Ishikawa (cell line): ENCODE measurements around the gene IGF1R.

ENCODE experiments used
- CREB1 ChIP-seq: IDR thresholded peaks from 2 replicates; pipeline ENCODE4 v1.6.1; 2012; ENCODE audit warnings: low read depth
- EP300 ChIP-seq: IDR thresholded peaks from 2 replicates; pipeline ENCODE4 v1.6.1; 2012; ENCODE audit warnings: borderline replicate concordance
- FOXM1 ChIP-seq: IDR thresholded peaks from 2 replicates; pipeline ENCODE4 v1.6.1; 2012; ENCODE audit warnings: low read depth, borderline replicate concordance
- RAD21 ChIP-seq: IDR thresholded peaks from 2 replicates; pipeline ENCODE4 v1.6.1; 2012; ENCODE audit warnings: low read depth
- TF ChIP-seq, protein P1 (sequence below): IDR thresholded peaks from 2 replicates; pipeline ENCODE4 v1.6.1; 2012
- TF ChIP-seq, protein P2 (sequence below): IDR thresholded peaks from 2 replicates; pipeline ENCODE4 v1.6.1; 2012

DNA sequence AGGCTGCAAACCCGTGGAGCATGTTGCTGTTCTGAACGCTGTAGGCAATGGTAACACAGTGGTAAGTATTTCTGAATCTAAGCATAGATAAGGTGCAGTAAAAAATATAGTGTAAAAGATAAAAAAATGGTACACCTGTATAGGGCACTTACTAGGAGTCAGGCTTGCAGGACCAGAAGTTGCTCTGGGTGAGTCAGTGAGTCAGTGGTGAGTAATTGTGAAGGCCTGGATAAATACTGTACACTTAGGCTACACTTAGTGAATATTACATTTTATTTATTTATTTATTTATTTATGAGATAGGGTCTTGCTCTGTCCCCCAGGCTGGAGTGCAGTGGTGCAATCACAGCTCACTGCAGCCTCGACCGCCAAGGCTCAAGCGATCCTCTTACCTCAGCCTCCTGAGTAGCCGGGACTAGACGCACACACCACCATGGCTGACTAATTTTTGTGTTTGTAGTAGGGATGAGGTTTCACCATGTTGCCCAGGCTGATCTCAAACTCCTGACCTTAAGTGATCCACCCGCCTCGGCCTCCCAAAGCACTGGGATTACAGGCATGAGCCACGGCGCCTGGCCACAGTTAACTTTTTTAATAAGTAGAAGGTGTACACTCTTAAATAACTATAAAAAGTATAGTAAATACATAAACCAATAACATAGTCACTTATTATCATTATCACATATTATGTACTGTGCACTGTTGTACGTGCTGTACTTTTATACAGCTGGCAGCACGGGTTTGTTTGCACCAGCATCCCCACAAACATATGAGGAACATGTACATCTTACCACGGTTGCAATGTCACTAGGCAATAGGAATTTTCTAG is 155.1 kb downstream of the IGF1R start:
- TF ChIP-seq, protein P1, sequence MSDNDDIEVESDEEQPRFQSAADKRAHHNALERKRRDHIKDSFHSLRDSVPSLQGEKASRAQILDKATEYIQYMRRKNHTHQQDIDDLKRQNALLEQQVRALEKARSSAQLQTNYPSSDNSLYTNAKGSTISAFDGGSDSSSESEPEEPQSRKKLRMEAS: no peak
- TF ChIP-seq EP300 (no peak), CREB1 (no peak), RAD21 (no peak), FOXM1 (no peak)
- TF ChIP-seq, protein P2, sequence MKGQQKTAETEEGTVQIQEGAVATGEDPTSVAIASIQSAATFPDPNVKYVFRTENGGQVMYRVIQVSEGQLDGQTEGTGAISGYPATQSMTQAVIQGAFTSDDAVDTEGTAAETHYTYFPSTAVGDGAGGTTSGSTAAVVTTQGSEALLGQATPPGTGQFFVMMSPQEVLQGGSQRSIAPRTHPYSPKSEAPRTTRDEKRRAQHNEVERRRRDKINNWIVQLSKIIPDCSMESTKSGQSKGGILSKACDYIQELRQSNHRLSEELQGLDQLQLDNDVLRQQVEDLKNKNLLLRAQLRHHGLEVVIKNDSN: no peak
